Measurements from ENCODE around the gene LKAAEAR1.

Gene LKAAEAR1

DNA sequence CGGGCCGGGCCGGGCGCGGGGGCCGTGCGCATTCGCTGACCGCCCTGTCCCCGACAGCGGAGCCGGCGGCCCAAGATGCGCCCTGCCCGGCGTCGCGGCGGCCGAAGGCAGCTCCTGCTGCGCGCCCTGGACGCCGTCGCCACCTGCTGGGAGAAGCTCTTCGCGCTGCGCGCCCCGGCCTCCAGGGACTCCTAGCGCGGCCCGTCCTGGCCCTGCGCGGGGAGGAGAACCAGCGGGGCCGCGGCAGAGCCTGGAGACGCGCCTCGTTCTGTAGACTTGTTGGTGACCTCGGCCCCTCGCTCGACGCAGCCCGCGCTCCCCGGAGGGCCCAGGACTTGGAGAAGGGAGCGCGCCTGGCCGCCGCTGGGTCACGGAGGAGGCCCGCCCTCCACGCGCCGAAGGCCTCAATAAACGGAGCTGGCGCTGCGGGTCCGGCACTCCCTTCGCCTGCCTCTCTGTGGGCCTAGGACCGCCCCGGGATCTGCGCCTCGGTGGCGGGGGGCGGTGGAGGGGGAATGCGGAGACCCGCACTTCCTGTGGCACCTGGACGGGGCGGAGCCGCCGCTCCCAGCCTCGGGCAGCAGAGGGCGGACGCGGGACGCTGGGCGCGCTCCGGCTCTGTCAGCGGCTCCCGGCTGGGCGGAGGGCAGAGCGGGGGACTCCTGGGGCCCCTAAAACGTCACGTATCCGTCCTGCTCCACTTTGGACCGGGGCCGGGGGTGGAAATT, 45.5 kb downstream of the LKAAEAR1 start:
- Histone ChIP-seq H3K27me3 (ENCODE audit: insufficient read depth, low read length) (0 out of 2 replicates have a peak, but pooled peaks cover 6% of the 10 kb centered on the region), H3K4me1 (ENCODE audit: insufficient read depth, low read length, severe bottlenecking) (peaks cover 22% of the 10 kb centered on the region), H3K27ac (ENCODE audit: low read depth, low read length, poor library complexity, severe bottlenecking) (no peak overlapping the region)

DNA sequence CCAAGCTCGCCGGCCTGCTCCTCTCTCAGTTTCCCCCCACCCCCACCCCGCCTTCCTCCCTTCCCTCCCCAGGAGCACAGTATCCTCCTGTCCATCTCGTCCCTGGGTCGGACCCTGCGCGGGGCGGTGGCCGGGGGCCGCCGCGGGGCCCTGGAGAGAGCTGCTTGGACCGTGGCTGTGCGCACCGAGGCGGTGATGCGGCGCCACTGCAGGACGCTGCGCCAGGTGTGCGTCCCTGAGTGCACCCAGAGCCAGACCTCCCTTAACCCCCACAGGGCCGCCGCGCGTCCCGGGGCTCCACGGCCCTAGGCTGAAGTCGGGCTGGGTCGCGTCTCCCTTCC, 46.0 kb downstream of the LKAAEAR1 start:
- peak overlapping the region; percentile 76 for H3K4me2 ChIP-seq (ENCODE audit: low read length)
- no peaks in the 10 kb centered on the region for H3K9me3 ChIP-seq (ENCODE audit: low read length)
- peaks cover 22% of the 10 kb centered on the region for H3K4me1 ChIP-seq (ENCODE audit: insufficient read depth, low read length, severe bottlenecking)
- H3K27ac ChIP-seq (ENCODE audit: low read depth, low read length, poor library complexity, severe bottlenecking) = no peak overlapping the region
- no peaks in the 10 kb centered on the region for H3K79me2 ChIP-seq (ENCODE audit: insufficient read depth, low read length)
- 0 out of 2 replicates have a peak, but pooled peaks cover 6% of the 10 kb centered on the region for H3K27me3 ChIP-seq (ENCODE audit: insufficient read depth, low read length)
- no peak overlapping the region for H2AFZ ChIP-seq (ENCODE audit: low read length)
- peaks cover 18% of the 10 kb centered on the region for H3K36me3 ChIP-seq (ENCODE audit: insufficient read depth, low read length)
- no peak overlapping the region for H3K9ac ChIP-seq (ENCODE audit: low read length)
- H3K4me3 ChIP-seq (ENCODE audit: low read depth, low read length, poor library complexity, severe bottlenecking) = peak overlapping the region; percentile 57
- TF ChIP-seq CTCF (IDR thresholded peaks at IDR 0.05; ENCODE audit: low read length) = no peak
- no peak for TF ChIP-seq EZH2 (IDR thresholded peaks at IDR 0.05; ENCODE audit: borderline replicate concordance, low read length)
- no peaks in the 10 kb centered on the region for H3F3A ChIP-seq (ENCODE audit: insufficient read depth, low read length)
- no peaks in the 10 kb centered on the region for H4K20me1 ChIP-seq (ENCODE audit: insufficient read depth, low read length)
- H3K9me2 ChIP-seq (ENCODE audit: low read depth, low read length) = no peaks in the 10 kb centered on the region

More for the DNA sequence above, 45.5 kb downstream of the LKAAEAR1 start:
- Histone ChIP-seq H3K36me3 (ENCODE audit: insufficient read depth, low read length) (peaks cover 17% of the 10 kb centered on the region), H3K4me2 (ENCODE audit: low read length) (peak overlapping the region; percentile 76), H4K20me1 (ENCODE audit: insufficient read depth, low read length) (no peaks in the 10 kb centered on the region), H3K9ac (ENCODE audit: low read length) (peak overlapping the region; percentile 31; the same call in 1 of the 2 replicates), H3K79me2 (ENCODE audit: insufficient read depth, low read length) (no peaks in the 10 kb centered on the region), H3K9me2 (ENCODE audit: low read depth, low read length) (no peaks in the 10 kb centered on the region), H3K4me3 (ENCODE audit: low read depth, low read length, poor library complexity, severe bottlenecking) (peak overlapping the region; percentile 57), H3F3A (ENCODE audit: insufficient read depth, low read length) (no peaks in the 10 kb centered on the region), H3K9me3 (ENCODE audit: low read length) (no peaks in the 10 kb centered on the region), H2AFZ (ENCODE audit: low read length) (no peak overlapping the region)
- TF ChIP-seq EZH2 (IDR thresholded peaks at IDR 0.05; ENCODE audit: borderline replicate concordance, low read length) (no peak), CTCF (IDR thresholded peaks at IDR 0.05; ENCODE audit: low read length) (peak; percentile 49)

DNA sequence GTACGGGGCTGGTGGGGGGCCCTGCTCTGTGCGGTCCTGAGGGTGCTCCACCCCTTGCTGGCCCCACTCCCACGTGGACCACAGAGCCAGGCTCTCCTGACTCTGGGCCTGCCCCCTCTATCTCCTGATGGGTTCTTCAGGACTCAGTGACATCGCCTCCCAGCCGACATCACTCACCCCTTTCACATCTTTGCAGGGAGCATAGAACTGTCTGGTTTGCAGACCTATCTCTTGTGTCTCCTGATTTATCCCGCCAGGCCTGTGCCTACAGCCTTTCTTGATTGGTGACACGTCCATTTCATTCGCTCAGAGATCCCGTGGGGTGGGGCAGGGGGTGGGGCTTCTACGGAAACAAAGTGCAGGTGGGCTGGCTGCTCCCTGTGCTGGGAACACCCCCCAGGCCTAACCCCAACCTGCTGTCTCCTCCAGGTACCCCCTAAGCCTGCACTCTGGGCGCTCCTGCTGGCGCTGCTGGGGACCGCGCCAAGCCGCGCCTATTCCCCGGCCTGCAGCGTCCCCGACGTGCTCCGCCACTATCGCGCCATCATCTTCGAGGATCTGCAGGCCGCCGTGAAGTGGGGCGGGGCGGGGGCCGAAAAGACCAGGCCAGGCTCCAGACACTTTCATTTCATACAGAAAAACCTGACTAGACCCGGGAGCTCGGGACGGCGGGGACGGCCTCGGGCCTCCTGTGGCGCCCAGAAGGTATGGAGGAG, 46.5 kb downstream of the LKAAEAR1 start:
- Histone ChIP-seq H3K27ac (ENCODE audit: low read depth, low read length, poor library complexity, severe bottlenecking) (no peak overlapping the region), H3K9ac (ENCODE audit: low read length) (no peak overlapping the region)

More for the DNA sequence above, 46.5 kb downstream of the LKAAEAR1 start:
- Histone ChIP-seq H3F3A (ENCODE audit: insufficient read depth, low read length) (no peaks in the 10 kb centered on the region), H3K4me3 (ENCODE audit: low read depth, low read length, poor library complexity, severe bottlenecking) (no peak overlapping the region), H3K9me2 (ENCODE audit: low read depth, low read length) (no peaks in the 10 kb centered on the region), H3K79me2 (ENCODE audit: insufficient read depth, low read length) (no peaks in the 10 kb centered on the region), H4K20me1 (ENCODE audit: insufficient read depth, low read length) (no peaks in the 10 kb centered on the region), H3K4me2 (ENCODE audit: low read length) (peak overlapping the region; percentile 13; the same call in 1 of the 2 replicates), H3K9me3 (ENCODE audit: low read length) (no peaks in the 10 kb centered on the region), H3K36me3 (ENCODE audit: insufficient read depth, low read length) (peaks cover 18% of the 10 kb centered on the region), H2AFZ (ENCODE audit: low read length) (no peak overlapping the region), H3K4me1 (ENCODE audit: insufficient read depth, low read length, severe bottlenecking) (peaks cover 22% of the 10 kb centered on the region), H3K27me3 (ENCODE audit: insufficient read depth, low read length) (0 out of 2 replicates have a peak, but pooled peaks cover 6% of the 10 kb centered on the region)
- TF ChIP-seq EZH2 (IDR thresholded peaks at IDR 0.05; ENCODE audit: borderline replicate concordance, low read length) = no peak
- no peak for TF ChIP-seq CTCF (IDR thresholded peaks at IDR 0.05; ENCODE audit: low read length)
